Esophagus squamous epithelium (tissue), 5 donors: Measurements from ENCODE around the gene PLEKHA7. TPM values are rescaled to one million over a fixed set of nuclear protein-coding genes. Genes with fewer than 3 reads are reported as not detected.

Source experiments
- DNase-seq: peaks from one replicate; lab custom pipeline; 2025; lab: John Stamatoyannopoulos, UW
- H3K27ac ChIP-seq, 4 donors: fragments of 200-600 bp; sonication (generic); one replicate each; pipeline ENCODE4 v1.5.1; 2016 to 2019; ENCODE audit warnings: mild to moderate bottlenecking in 1 of 4
- H3K27me3 ChIP-seq, 4 donors: fragments of 200-600 bp; sonication (generic); 1 replicate in 3 of 4; 2 replicates in 1 of 4; pipeline versions ENCODE4 v1.5.1 to v1.6.0; 2017 to 2021; ENCODE audit warnings: antibody characterized with exemption in 1 of 4
- H3K36me3 ChIP-seq, 3 donors: fragments of 200-600 bp; sonication (generic); one replicate each; pipeline ENCODE4 v1.5.1; 2016 to 2019
- H3K4me1 ChIP-seq, 3 donors: fragments of 200-600 bp; sonication (generic); one replicate each; pipeline ENCODE4 v1.5.1; 2017 to 2019
- H3K4me3 ChIP-seq, 4 donors: fragments of 200-600 bp; sonication (generic); 1 replicate in 3 of 4; 2 replicates in 1 of 4; pipeline ENCODE4 v1.5.1; 2016 to 2019; ENCODE audit warnings: mild to moderate bottlenecking in 2 of 4, moderate library complexity in 1 of 4
- H3K9me3 ChIP-seq, 3 donors: fragments of 200-600 bp; sonication (generic); one replicate each; pipeline ENCODE4 v1.5.1; 2016 to 2019
- CTCF ChIP-seq, 6 experiments: fragments of 450-650 bp in 4 of 6; fragments of 200-600 bp in 2 of 6; sonication (generic) in 2 of 6; IDR thresholded peaks; one replicate each; pipeline ENCODE4 v1.5.1; 2016 to 2019; ENCODE audit warnings: antibody characterized with exemption in 6 of 6, mild to moderate bottlenecking in 4 of 6, moderate library complexity in 4 of 6
- POLR2A ChIP-seq, 4 donors: fragments of 450-650 bp; IDR thresholded peaks; one replicate each; pipeline ENCODE4 v1.6.1; 2017; ENCODE audit warnings: antibody characterized with exemption in 4 of 4, mild to moderate bottlenecking in 4 of 4, moderate library complexity in 3 of 4
- WGBS, 2 donors: methylation state at CpG; one replicate each; pipeline ENCODE4 v1.1.5; 2018; 5-methylcytosine and 5-hydroxymethylcytosine counted together
- intact Hi-C: fragments of 100-400 bp; cut with DNase I; formaldehyde crosslinking; loops from one replicate; pipeline ENCODE4 v1.15.0; 2022
- total RNA-seq, 4 donors: library from RNA; depleted of rRNA; stranded (reverse); fragments of >200 nt; gene quantifications; one replicate each; pipeline ENCODE4 v1.1.0, GENCODE V29; 2016
- donor health status: DM: yes; HTN: yes; CAD: no.

Gene PLEKHA7
- total RNA-seq, 4 donors from 2014 or later, result 49.8 to 129 (median 59.3) TPM

GRCh38 chr11:16992846-16993245 lies 21.4 kb downstream of the PLEKHA7 start:
- H3K4me1 ChIP-seq, result peaks cover 0 to 54% (median 4%) of the 10 kb centered on the region in 3 donors
- no peaks in the 10 kb centered on the region for H3K27me3 ChIP-seq
- no peaks in the 10 kb centered on the region for H3K9me3 ChIP-seq
- H3K4me3 ChIP-seq, result no peak overlapping the region
- H3K27ac ChIP-seq, result no peak overlapping the region
- TF ChIP-seq CTCF (IDR thresholded peaks at IDR 0.05), result no peak
- TF ChIP-seq POLR2A (IDR thresholded peaks at IDR 0.05), result no peak
- intact Hi-C loops, result no loop called here
- peaks cover 0 to 9% (median 0%) of the 10 kb centered on the region in 3 donors for H3K36me3 ChIP-seq
- WGBS, 2 donors, result 64 to 80% methylated on average over 3 of the region's 3 CpGs
- DNase-seq, result no peak

GRCh38 chr11:16989554-16989953 lies 24.7 kb downstream of the PLEKHA7 start:
- no peaks in the 10 kb centered on the region for H3K27me3 ChIP-seq
- H3K4me1 ChIP-seq, result peaks cover 10 to 59% (median 22%) of the 10 kb centered on the region in 3 donors
- intact Hi-C loops, result no loop called here
- H3K27ac ChIP-seq, result peak overlapping the region in 1 of 4 donors; percentile 21
- WGBS, 2 donors, result 75 to 100% methylated on average over 1 of the region's 2 CpGs
- H3K9me3 ChIP-seq, result no peaks in the 10 kb centered on the region
- DNase-seq, result no peak
- H3K4me3 ChIP-seq, result no peak overlapping the region
- no peak for TF ChIP-seq CTCF (IDR thresholded peaks at IDR 0.05)
- TF ChIP-seq POLR2A (IDR thresholded peaks at IDR 0.05), result no peak
- H3K36me3 ChIP-seq, result peaks cover 0 to 9% (median 0%) of the 10 kb centered on the region in 3 donors

GRCh38 chr11:16987205-16987568 lies 27.0 kb downstream of the PLEKHA7 start:
- Histone ChIP-seq H3K27me3 (no peaks in the 10 kb centered on the region), H3K4me3 (no peak overlapping the region), H3K36me3 (peaks cover 0 to 9% (median 0%) of the 10 kb centered on the region in 3 donors), H3K9me3 (no peaks in the 10 kb centered on the region), H3K4me1 (peaks cover 10 to 62% (median 22%) of the 10 kb centered on the region in 3 donors), H3K27ac (peak overlapping the region; percentile 69 to 82 (median 76))
- intact Hi-C loops, result no loop called here
- WGBS, 2 donors, result 42 to 68% methylated on average over 4 of the region's 6 CpGs
- TF ChIP-seq POLR2A (IDR thresholded peaks at IDR 0.05) (no peak), CTCF (IDR thresholded peaks at IDR 0.05) (no peak)
- no peak for DNase-seq

- peak overlapping the region; percentile 69 to 82 (median 76) for H3K27ac ChIP-seq
- peaks cover 10 to 68% (median 22%) of the 10 kb centered on the region in 3 donors for H3K4me1 ChIP-seq
- TF ChIP-seq POLR2A (IDR thresholded peaks at IDR 0.05) (no peak), CTCF (IDR thresholded peaks at IDR 0.05) (peak in 1 of 6 experiments; percentile 9)
- H3K4me3 ChIP-seq, result peak overlapping the region in 1 of 4 donors; percentile 16
- 44 to 68% methylated on average over 4 to 5 of the region's 5 CpGs for WGBS, 2 donors
- H3K9me3 ChIP-seq, result no peaks in the 10 kb centered on the region
- intact Hi-C loops, result no loop called here
- no peaks in the 10 kb centered on the region for H3K27me3 ChIP-seq
- no peak for DNase-seq
- peaks cover 0 to 3% (median 0%) of the 10 kb centered on the region in 3 donors for H3K36me3 ChIP-seq
Measured at GRCh38 chr11:16986434-16987204, 27.6 kb downstream of the PLEKHA7 start.

- intact Hi-C loops, result no loop called here
- Histone ChIP-seq H3K27ac (peak overlapping the region in 2 of 4 donors; percentile 3 to 82), H3K4me1 (peaks cover 10 to 79% (median 22%) of the 10 kb centered on the region in 3 donors), H3K4me3 (no peak overlapping the region), H3K36me3 (no peaks in the 10 kb centered on the region), H3K27me3 (no peaks in the 10 kb centered on the region), H3K9me3 (no peaks in the 10 kb centered on the region)
- TF ChIP-seq POLR2A (IDR thresholded peaks at IDR 0.05) (no peak), CTCF (IDR thresholded peaks at IDR 0.05) (no peak)
- no peak for DNase-seq
- WGBS, 2 donors, result 77 to 92% methylated on average over 4 of the region's 4 CpGs
Measured at GRCh38 chr11:16985297-16985696, 28.9 kb downstream of the PLEKHA7 start.
